ENCODE results near the gene NFKBIZ. TPM values are rescaled to one million over a fixed set of nuclear protein-coding genes. Genes with fewer than 3 reads are reported as not detected.

Gene NFKBIZ
- total and polyA plus RNA-seq, 11 donors, result 5.6 to 44.8 (median 9.9) TPM

DNA sequence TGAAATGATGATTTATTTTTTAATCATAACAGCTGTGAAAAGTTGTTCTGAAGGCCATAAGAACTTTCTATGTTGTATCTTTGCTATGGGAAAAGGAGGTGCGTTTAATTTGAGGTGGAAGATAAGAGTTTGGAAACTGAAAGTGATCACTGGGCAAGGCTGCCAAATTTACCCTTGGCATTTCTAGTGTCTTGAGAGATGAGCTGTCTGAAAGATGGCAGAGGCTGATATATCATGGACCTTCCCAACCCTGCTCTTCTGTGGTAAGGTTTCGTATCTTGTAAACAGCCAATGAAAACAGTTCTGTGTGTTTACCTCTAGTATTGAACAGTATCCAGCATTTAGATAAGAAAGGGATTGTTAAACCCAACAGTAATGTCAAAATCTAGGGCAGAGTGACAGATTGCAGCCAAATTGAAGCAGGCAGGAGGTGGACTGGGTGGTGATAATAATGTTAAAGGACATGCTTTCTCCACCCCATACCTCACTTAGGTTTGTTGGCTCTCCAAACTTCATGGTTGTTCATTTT is 15.8 kb upstream of the NFKBIZ start:
- ATAC-seq, result no peak
- TF ChIP-seq POLR2A (IDR thresholded peaks at IDR 0.05), result no peak
- TF ChIP-seq, protein P1, sequence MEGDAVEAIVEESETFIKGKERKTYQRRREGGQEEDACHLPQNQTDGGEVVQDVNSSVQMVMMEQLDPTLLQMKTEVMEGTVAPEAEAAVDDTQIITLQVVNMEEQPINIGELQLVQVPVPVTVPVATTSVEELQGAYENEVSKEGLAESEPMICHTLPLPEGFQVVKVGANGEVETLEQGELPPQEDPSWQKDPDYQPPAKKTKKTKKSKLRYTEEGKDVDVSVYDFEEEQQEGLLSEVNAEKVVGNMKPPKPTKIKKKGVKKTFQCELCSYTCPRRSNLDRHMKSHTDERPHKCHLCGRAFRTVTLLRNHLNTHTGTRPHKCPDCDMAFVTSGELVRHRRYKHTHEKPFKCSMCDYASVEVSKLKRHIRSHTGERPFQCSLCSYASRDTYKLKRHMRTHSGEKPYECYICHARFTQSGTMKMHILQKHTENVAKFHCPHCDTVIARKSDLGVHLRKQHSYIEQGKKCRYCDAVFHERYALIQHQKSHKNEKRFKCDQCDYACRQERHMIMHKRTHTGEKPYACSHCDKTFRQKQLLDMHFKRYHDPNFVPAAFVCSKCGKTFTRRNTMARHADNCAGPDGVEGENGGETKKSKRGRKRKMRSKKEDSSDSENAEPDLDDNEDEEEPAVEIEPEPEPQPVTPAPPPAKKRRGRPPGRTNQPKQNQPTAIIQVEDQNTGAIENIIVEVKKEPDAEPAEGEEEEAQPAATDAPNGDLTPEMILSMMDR (IDR thresholded peaks at IDR 0.05), result no peak
- Histone ChIP-seq H3K27me3 (no peaks in the 10 kb centered on the region), H3K27ac (no peak overlapping the region), H3K36me3 (no peaks in the 10 kb centered on the region), H3K4me3 (no peak overlapping the region), H3K9me3 (no peaks in the 10 kb centered on the region), H3K4me1 (peaks cover 0 to 48% (median 18%) of the 10 kb centered on the region in 12 donors)
- DNase-seq, result no peak
- intact Hi-C loops (cut with DNase I), result no loop called here
- WGBS, 4 donors, result 81 to 85% (median 83%) methylated on average over 2 of the region's 2 CpGs

DNA sequence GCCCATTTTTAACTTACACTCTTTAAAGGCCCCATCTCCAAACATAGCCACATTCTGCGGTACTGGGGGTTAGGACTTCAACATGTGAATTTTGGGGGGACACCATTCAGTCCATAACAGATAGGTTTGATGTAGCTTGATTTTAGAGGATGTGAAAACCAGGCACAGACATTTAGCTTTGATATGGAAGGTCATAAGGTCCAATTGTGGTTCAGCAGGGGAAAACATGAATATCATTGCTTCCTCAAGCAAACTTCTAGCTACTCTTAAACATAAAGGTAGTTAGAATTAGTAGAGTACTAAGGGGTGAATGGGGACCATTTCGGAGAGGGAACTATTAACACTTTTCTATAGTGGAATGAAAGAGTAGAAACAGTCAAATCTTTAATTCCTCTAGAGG is 13.6 kb upstream of the NFKBIZ start:
- DNase-seq (no peak), ATAC-seq (no peak)
- Histone ChIP-seq H3K4me3 (no peak overlapping the region), H3K9me3 (no peaks in the 10 kb centered on the region), H3K27me3 (no peaks in the 10 kb centered on the region), H3K4me1 (peaks cover 0 to 30% (median 4%) of the 10 kb centered on the region in 12 donors), H3K36me3 (no peaks in the 10 kb centered on the region), H3K27ac (no peak overlapping the region)
- 91 to 98% (median 97%) methylated on average over 2 of the region's 2 CpGs for WGBS, 4 donors
- intact Hi-C loops (cut with DNase I), result no loop called here
- TF ChIP-seq, protein P1 (IDR thresholded peaks at IDR 0.05), result no peak
- TF ChIP-seq POLR2A (IDR thresholded peaks at IDR 0.05), result no peak

DNA sequence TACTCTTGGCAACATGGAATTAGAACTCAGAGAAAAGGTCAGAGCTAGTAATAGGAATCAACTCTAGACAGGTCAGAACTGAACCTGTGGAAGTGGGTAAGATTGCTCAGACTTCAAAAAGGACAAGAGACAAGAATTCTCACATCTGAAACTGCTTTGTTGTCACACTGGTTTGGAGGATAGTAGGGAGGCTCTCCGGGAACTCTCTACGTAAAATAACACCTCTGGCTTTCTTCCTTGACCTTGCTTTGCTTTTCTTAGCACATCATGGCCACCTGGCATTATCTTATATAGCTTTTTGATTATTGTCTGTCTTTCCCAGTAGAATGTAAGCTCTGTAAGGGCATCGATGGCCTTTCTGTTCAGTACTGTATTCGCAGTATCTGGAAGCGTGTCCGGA is 13.2 kb upstream of the NFKBIZ start:
- Histone ChIP-seq H3K27ac (no peak overlapping the region), H3K9me3 (no peaks in the 10 kb centered on the region), H3K27me3 (no peaks in the 10 kb centered on the region), H3K36me3 (no peaks in the 10 kb centered on the region), H3K4me1 (peaks cover 0 to 30% (median 4%) of the 10 kb centered on the region in 12 donors), H3K4me3 (no peak overlapping the region)
- intact Hi-C loops (cut with DNase I), result no loop called here
- WGBS, 4 donors, result 96 to 98% (median 96%) methylated on average over 6 of the region's 6 CpGs
- DNase-seq, result no peak
- ATAC-seq, result no peak
- TF ChIP-seq, protein P1 (IDR thresholded peaks at IDR 0.05), result no peak
- no peak for TF ChIP-seq POLR2A (IDR thresholded peaks at IDR 0.05)

DNA sequence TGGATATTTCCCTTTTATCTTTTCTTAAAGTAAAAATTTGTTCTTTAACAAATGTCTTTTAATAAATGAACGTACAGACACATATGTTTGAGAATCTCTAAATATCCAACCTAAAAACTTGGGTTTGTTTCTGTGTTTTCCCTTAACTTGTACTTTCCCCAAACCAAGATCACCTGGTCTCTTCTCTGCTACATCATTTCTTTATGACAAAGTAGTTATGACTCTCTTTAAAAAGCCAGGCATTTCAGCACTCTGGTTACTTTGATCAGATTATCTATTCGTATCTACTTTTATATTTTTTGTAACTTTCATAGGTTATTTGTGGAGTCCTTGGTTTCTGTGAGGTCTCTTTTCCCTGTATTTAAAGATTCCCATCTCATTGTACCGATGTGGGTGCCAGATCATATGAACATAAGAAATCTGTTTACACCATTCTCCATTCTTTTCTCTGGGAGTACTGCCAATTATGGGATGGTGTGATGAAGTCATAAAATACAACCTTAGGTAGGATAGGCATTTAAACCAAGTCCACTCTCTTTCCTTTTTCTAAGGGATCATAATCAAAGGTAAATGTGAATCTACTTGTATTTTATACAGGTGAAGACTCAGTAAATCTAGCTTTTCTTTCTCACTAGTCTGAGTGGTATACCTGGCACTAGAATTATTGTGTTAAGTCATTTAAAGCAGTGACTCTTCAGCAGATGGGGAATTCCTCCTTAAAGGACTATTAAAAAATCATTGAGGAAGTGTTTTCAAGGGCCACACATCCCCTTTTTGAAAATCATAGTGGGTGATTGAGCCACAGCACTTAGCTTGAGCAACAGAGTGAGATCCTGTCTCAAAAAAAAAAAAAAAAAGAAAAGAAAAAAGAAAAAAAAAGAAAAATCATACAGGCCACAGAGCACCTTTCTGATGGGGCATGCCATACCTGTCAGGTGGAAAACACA is 12.4 kb upstream of the NFKBIZ start:
- Histone ChIP-seq H3K36me3 (no peaks in the 10 kb centered on the region), H3K4me3 (no peak overlapping the region), H3K4me1 (peaks cover 0 to 30% (median 4%) of the 10 kb centered on the region in 12 donors), H3K27me3 (no peaks in the 10 kb centered on the region), H3K27ac (peak overlapping the region in 1 of 12 donors; percentile 56), H3K9me3 (no peaks in the 10 kb centered on the region)
- intact Hi-C loops (cut with DNase I), result no loop called here
- ATAC-seq (peak; percentile 16 to 48 (median 31)), DNase-seq (no peak)
- TF ChIP-seq, protein P1 (IDR thresholded peaks at IDR 0.05), result no peak
- no peak for TF ChIP-seq POLR2A (IDR thresholded peaks at IDR 0.05)
- 57 to 69% (median 65%) methylated on average over 3 of the region's 3 CpGs for WGBS, 4 donors
